HG03457 (cell line): ENCODE measurements around the gene CEBPA.
"Not testable (repeated sequence)": the region's sequence is repeated elsewhere in the genome, so short reads cannot be mapped to it uniquely, and the experiment has no call there.

Source experiments
- ATAC-seq: cut with Tn5 transposase; IDR thresholded peaks from one replicate; pipeline ENCODE4 v1.9.1; 2021; ENCODE audit warnings: moderate number of reproducible peaks; ENCODE audit not compliant: unreplicated experiment

Gene CEBPA

DNA sequence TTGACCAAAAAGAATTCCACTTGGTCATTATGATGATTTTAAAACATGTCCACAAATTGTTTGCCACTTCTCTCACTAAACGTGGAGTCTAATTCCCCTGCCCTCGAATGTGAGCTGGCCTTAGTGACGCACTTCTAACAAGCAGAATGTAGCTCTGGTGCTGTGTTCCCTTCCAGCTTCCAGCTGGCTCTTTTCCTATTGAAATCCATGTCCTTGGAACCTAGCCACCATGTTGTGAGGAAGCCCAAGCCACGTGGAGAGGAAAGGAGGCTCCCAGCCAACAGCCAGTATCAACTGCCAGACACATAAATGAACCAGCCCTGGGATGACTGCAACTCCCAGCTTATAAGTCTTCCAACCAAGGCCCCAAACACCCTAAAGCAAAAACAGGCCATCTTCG is 23.6 kb upstream of the CEBPA start:
- no peak for ATAC-seq

DNA sequence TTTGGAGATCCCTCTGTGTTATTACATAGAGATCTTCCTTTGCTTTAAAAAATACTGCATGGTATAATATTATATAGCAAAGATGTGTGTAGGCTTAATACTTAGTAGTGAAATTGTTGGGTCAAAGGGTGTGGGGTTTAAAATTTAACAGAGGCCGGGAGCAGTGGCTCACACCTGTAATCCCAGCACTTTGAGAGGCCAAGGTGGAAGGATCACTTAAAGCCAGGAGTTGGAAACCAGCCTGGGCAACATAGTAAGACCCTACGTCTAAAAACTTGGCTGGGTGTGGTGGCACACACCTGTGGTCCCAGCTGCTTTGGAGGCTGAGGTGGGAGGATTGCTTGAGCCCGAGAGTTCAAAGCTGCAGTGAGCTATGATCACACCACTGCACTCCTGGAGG is 22.3 kb upstream of the CEBPA start:
- no peak for ATAC-seq

DNA sequence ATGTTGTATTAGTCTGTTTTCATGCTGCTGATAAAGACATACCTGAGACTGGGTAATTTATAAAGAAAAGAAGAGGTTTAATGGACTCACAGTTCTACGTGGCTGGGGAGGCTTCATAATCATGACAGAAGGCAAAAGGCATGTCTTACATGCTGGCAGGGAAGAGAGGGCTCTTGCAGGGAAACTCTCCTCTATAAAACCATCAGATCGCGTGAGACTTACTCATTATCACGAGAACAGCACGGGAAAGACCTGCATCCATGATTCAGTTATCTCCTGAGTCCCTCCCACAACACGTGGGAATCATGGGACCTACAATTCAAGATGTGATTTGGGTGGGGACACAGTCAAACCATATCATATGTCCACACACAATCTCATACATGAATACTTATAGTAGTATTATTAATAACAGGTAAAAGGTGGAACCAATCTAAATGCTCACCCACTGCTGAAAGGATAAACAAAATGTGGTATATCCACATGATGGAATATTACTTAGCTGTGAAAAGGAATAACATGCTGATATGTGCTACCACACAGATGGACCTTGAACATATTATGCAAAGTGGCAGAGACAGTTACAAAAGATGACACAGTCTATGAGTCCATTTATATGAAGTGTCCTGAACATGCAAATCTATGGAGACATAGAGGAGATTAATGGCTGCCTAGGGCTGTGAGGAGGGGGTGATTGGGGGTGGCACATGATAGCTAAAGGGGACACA is 20.9 kb upstream of the CEBPA start:
- no peak for ATAC-seq

DNA sequence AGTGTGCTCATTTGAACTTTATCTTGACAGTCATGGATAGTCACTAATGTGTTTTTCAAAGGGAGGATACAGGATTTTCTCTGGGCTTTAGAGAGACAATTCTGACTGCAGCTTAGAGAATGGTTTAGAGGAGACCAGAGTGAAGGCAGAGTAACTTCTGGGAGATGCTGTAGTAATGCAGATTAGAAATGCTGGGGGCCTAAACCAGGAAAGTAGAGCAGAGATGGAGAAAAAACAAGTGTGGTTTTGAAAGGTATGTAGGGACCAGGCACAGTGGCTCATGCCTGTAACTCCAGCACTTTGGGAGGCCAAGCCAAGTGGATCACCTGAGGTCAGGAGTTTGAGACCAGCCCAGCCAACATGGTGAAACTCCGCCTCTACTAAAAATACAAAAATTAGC is 18.3 kb upstream of the CEBPA start:
- no peak for ATAC-seq

DNA sequence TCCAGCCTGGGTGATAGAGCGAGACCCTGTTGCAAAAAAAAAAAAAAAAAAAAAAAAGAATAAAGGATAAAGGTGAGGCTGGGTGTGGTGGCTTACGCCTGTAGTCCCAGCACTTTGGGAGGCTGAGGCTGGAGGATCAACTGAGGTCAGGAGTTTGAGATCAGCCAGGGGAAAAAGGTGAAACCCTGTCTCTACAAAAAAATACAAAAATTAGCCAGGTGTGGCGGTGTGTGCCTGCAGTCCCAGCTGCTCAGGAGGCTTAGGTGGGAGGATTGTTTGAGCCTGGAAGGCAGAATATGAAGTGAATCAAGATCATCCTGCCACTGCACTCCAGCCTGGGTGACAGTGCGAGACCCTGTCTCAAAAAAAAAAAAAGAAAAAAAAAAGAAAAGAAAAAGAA is 15.7 kb upstream of the CEBPA start:
- not testable (repeated sequence) for ATAC-seq

DNA sequence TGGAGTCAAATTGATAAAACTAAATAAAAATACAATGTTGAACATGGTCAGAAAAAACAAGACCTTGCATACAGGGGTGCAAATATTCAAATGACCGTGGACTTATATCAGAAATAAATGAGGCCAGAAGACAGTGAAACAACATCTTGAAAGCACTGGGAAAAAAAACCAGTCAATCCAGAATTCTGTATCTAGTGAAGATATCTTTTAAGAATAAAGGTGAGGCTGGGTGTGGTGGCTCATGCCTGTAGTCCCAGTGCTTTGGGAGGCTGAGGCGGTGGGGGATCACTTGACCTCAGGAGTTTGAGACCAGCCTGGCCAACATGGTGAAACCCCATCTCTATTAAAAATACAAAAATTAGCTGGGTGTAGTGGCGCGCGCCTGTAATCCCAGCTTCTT is 15.2 kb upstream of the CEBPA start:
- ATAC-seq = no peak

DNA sequence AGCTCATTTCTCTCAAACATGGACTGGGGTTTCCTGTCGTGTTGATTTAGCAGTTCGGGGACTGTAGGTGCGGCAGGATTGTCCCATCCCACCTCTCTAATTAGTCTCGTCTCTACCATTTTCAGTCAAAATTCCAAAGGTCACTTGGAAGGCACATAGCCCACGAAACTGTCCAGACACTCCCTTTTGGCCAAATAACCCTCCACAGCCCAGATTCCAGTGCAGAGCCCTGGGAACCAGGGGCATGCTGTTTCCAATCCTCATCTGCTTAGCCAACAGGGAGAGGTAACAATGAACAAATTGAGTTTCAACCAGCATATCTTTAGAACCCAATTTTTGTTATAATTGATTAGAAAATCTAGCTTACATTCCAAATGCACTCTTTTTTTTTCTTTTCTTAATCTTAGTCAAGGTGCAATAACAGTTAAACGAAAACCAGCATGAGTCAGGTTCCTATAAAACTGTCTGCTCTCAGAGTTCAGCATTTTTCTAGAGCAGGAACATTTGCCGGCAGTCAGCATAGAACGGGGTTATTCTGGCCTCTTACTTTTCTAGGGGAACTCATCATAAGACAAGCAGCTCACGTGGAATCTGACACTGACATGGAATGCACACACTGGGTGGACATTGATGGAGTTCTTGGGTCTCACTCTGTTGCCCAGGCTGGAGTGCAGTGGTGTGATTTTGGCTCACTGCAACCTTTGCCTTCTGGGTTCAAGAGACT is 14.4 kb upstream of the CEBPA start:
- no peak for ATAC-seq

DNA sequence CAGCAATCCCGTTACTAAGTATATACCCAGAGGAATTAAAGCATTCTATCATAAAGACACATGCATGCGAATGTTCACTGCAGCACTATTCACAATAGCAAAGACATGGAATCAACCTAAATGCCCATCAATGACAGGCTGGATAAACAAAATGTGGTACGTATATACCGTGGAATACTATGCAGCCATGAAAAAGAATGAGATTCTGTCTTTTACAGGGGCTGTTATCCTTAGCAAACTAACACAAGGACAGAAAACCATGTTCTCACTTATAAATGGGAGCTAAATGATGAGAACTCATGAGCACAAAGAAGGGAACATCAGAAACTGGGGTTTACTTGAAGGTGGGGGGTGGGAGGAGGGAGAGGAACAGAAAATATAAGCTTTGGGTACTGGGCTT is 10.5 kb upstream of the CEBPA start:
- not testable (repeated sequence) for ATAC-seq

DNA sequence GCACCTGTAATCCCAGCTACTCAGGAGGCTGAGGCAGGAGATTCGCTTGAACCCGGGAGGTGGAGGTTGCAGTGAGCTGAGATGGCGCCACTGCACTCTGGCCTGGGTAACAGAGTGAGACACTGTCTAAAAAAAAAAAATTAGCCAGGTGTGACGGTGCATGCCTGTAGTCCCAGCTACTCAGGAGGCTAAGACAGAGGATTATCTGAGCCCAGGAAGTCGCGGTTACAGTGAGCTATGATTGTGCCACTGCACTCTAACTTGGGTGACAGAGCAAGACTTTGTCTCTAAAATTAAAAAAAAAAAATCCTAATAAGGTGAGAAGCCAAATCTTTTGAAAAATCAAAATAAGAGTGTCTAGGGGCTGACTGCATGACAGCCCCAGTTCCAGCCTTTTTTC is 9.7 kb upstream of the CEBPA start:
- no peak for ATAC-seq

DNA sequence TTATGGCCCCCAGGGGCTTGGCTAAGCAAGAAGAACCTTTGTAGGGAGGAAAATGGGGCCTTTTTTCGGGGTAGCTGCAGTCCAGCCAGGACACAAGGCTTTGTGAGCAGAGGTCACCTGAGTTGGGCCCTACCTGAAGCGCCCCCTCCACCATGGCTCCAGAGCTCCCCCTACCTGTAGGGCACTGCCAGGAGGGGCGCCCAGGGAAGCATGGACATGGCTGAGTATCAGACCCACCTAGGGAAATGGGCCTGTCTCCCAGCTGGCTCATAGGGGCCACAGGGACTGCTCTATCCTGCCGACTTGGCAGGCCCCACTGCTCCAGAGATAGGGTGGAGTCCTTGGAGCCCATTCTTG is 9.0 kb upstream of the CEBPA start:
- ATAC-seq = no peak

DNA sequence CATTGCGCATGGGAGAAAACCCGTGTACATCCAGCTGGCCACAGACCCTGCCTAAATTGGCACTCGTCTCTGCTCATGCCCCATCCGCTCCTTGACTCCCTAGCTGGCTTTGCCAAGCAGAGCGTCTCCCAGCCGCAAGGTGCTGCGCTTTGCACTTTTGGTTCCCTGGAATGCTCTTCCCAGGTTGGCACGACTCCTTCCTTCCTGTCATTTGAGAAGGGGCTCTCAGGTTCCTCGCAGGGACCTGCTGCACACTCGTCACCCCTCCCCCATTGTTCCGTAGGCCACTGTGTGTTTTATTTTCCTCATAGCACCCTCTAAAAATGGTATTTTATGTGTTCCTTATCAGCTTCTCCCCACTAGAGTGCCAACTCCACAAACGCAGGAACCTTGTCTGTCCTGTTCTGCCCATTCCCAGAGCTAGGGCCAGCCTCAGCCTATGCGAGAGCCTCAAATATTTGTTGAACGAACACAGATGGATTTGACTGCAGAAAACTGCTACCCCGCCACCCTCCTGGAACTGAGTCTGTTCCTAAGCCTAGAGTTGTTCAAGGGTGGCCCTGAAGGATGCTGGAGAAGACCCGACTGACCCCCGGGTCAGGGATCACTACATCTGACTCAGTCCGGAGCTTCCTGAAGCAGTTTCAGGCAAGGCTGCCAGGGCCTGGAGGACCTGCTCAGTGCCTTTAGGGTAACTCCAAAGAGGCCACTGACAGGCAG is 8.4 kb upstream of the CEBPA start:
- ATAC-seq = no peak

DNA sequence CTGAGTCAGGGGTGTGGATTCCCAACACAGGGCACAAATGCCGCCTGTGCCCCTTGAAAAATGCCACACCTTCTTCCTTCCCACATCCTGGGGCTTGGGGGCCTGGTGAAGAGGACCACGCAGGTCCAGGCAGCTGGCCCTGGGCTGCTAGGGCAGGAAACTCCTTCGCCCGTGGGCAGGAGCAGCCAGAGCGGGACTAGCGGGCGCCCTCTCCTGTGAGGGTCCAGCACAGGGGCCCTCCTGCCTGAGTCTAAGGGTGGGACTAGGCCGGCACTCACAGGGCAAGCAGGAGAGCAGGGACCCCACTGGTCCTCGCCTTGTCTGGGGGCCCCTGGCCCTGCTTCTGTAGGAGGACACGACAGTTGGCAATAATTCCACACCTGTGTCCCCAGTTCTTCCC is 7.5 kb upstream of the CEBPA start:
- no peak for ATAC-seq

DNA sequence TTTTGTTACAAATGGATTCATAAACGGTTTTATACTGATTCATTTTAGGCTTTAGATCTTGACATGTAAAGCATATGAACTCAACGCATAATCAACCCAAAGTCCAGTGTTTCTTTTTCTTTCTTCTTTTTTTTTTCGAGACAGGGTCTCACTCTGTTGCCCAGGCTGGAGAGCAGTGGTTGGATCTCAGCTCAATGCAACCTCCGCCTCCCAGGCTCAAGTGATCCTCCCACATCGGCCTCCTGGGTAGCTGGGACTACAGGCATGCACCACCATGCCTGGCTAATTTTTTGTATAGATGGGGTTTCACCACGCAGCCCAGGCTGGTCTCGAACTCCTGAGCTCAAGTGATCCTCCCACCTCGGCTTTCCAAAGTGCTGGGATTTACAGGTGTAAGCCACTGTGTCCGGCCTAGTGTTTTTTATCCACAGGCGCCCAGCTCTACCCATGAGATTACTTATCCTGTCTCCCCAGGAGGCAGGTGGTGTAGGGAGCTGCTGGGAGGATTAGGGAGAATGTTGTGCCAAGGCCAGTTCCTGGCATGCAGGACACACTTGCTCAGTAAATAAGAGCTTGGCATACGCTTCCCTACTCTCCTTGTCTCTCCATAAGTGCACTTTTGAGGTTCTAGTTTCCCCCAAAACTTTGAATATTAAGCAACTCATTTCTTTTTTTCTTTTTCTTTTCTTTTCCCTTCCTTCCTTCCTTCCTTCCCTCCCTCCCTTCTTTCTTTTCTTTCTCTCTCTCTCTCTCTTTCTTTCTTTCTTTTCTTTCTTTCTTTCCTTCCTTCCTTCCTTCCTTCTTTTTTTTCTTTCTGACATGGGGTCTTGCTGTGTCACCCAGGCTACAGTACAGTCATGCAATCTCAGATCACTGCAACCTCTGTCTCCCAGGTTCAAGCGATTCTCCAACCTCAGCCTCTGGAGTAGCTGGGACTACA is 4.8 kb upstream of the CEBPA start:
- ATAC-seq = no peak

DNA sequence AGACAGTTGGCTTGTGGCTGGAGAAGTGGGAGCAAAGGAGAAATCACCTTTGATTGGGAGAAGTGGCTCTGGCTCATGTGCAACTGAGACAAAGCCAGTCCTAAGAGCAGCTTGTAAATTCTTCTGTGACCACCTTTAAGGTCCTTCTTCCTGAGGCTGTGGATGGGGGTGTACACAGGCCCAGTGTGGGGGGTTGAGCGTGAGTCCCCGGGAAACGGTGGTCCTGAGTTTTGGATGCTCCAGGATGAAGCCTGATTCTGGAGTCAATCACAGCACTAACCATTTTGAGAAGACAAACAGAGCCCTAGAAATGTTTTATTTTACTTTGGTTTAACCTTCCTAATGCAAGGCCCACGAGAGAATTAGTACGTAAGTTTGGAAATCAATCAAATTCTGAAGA is 3.9 kb upstream of the CEBPA start:
- ATAC-seq = no peak

DNA sequence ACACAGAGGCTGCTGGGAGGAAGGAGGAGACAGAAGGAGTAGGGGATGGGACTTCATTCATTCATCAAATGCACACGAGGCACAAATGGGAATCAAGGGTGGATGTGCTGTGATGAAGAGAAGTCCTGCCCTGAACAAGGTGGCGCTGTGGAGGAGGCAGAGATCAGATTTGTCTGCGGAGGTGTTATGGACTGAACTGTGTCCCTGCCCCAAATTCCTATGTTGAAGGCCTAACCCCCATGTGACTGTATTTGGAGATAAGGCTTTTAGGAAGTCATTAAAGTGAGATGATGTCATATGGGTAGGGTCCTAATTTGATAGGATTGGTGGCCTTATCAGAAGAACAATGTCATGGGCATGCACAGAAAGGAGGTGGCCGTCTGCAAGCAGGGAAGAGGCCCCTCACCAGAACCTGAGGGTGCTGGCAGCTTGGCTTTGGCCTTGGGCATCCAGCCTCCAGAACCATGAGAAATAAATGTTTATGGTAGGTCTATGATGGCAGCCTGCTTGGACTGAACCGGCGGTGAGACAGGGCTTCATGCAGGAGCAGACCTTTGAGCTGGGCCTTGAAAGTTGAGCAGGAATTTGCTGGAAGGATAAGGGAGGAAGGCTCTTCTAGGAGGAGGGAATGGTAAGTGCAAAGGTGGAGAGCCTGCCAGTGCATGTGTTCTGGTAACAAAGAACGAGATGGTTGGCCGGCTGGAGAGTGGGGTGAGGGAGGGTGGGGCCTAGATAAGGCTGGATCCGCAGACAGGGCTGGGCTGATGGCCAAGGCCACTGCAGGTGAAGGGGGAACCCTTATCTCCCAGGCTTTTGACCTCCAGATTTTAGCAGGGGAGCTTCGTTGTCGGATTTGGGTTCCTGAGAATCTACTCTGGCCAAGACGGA is 2.7 kb upstream of the CEBPA start:
- no peak for ATAC-seq

DNA sequence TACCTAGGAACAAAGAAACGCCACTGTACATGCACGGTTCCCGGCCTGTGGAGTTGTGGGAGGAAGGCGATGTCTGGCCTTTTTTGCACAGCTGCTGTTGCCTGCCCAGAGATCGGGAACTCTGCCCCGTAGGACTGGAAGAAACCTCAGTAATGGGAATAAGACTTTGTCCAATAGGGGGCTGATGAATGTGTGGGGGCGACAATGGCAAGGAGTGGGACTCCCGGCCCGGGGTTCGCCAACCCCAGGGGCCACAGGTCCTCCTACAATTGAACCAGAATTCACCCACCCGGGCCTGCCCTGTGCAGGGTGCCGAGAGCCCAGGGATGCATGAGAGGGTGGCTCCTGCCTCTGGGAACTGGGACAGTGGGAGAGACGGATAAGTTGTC is 2.0 kb upstream of the CEBPA start:
- ATAC-seq = no peak

DNA sequence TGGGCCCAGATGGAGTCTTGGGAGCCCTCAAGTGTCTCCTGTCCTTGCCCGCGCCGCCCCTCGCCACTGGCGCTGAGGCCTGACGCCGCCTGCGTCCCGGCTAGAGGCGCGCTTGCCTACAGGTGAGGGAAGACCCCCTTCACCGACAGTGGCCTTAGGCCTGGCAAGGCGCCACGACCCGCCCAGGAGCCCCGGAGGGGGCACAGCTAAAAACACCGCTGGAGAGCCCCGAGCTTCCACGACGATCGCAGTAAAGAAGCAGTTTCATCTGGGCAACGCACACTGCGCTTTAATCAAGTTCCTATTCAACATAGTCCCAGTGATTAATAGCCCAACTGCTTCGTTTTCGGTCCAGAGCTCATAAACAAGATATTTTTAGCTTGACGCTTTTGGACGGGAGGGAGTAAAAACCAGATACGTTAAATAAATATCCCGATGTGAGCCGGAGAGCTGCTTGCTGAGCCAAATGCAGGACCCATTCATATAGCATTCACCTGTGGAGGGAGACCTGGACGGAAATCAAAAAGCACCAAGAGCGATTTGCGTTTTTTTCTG is 1.5 kb upstream of the CEBPA start:
- ATAC-seq = no peak

DNA sequence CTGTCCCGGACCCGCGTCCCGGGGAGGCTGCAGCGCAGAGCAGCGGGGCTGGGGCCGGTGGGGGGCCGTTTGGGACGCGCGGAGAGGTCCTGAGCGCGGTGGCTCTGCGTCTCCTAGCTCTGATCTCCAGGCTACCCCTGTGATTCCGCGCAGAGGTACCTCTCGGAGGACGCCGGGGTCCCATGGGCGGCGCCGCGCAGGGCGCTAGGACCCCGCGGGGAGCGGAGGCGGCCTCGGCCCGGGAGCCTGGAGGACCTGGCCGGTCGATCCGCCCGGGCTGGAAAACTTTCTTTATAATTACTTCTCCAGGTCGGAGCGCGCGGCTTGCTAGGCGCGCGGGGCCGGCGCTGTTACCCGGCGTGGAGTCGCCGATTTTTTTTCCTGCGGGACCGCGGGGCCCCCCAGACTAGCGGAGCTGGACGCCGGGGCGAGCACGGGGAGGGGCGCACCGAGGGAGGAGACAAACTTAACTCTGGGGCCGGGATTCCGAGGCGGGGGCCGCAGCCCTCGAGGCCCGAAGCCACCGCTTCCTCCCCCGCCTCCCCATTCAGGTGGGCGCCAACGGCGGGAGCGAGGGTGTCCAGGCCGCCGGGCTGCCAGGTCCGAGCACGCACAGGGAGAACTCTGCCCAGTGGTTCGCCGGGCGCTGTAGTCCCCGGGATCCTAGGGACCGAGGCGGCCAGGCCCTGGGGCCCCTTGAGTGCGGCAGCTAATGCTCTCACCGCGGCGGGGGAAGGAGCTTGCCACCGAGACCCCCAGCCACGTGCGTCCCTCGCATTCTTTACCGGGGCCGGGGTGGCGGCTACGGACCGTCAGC is 848 bp upstream of the CEBPA start:
- ATAC-seq = no peak

DNA sequence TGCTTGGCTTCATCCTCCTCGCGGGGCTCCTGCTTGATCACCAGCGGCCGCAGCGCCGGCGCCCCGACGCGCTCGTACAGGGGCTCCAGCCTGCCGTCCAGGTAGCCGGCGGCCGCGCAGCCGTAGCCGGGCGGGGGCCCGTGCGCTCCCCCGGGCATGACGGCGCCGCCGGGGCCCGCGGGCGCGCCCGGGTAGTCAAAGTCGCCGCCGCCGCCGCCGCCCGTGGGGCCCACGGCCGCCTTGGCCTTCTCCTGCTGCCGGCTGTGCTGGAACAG is 497 bp downstream of the CEBPA start:
- no peak for ATAC-seq
